Duodenal mucosa (tissue), 2 donors: ENCODE measurements around the gene PEAK1.
"Not testable (repeated sequence)": the region's sequence is repeated elsewhere in the genome, so short reads cannot be mapped to it uniquely, and the experiment has no call there.

ENCODE experiments used
- H3K27ac ChIP-seq: one replicate; pipeline ENCODE4 v1.7.0; 2013; ENCODE audit warnings: low read depth, low read length
- H3K27me3 ChIP-seq, 2 donors: one replicate each; pipeline ENCODE4 v1.7.0; 2013; ENCODE audit warnings: low read length in 2 of 2, control low read depth in 1 of 2; ENCODE audit not compliant: insufficient read depth in 2 of 2, control insufficient read depth in 1 of 2
- H3K36me3 ChIP-seq, 2 donors: one replicate each; pipeline ENCODE4 v1.7.0; 2013; ENCODE audit warnings: low read length in 2 of 2, control low read depth in 1 of 2; ENCODE audit not compliant: insufficient read depth in 2 of 2, control insufficient read depth in 1 of 2
- H3K4me1 ChIP-seq, 2 donors: one replicate each; pipeline ENCODE4 v1.7.0; 2013; ENCODE audit warnings: low read length in 2 of 2, control low read depth in 1 of 2; ENCODE audit not compliant: insufficient read depth in 2 of 2, control insufficient read depth in 1 of 2
- H3K4me3 ChIP-seq, 2 donors: one replicate each; pipeline ENCODE4 v1.7.0; 2013; ENCODE audit warnings: low read length in 2 of 2, low read depth in 1 of 2
- H3K9ac ChIP-seq, 2 donors: one replicate each; pipeline ENCODE4 v1.7.0; 2013; ENCODE audit warnings: low read length in 2 of 2, low read depth in 1 of 2
- H3K9me3 ChIP-seq, 2 donors: one replicate each; pipeline ENCODE4 v1.7.0; 2013; ENCODE audit warnings: low read length in 2 of 2, control low read depth in 1 of 2; ENCODE audit not compliant: control insufficient read depth in 1 of 2

PEAK1 gene

GRCh38 chr15:77156000-77156399, 263.9 kb downstream of the PEAK1 start:
- H3K9ac ChIP-seq, H3K4me3 ChIP-seq, H3K27me3 ChIP-seq, H3K9me3 ChIP-seq, H3K27ac ChIP-seq: not testable (repeated sequence)
- Histone ChIP-seq H3K4me1 (peaks cover 12 to 18% of the 10 kb centered on the region in 2 donors), H3K36me3 (peaks cover 7 to 17% of the 10 kb centered on the region in 2 donors)

- no peaks in the 10 kb centered on the region for H3K36me3 ChIP-seq
- H3K4me1 ChIP-seq: peaks cover 7 to 26% of the 10 kb centered on the region in 2 donors
- H3K9me3 ChIP-seq: no peaks in the 10 kb centered on the region
- no peak overlapping the region for H3K9ac ChIP-seq
- no peak overlapping the region for H3K4me3 ChIP-seq
- H3K27ac ChIP-seq: no peak overlapping the region
- no peaks in the 10 kb centered on the region for H3K27me3 ChIP-seq
Measured at GRCh38 chr15:77148191-77148590, 271.7 kb downstream of the PEAK1 start.

- Histone ChIP-seq H3K27me3 (no peaks in the 10 kb centered on the region), H3K4me1 (peaks cover 7 to 26% of the 10 kb centered on the region in 2 donors), H3K9me3 (peaks cover 2 to 3% of the 10 kb centered on the region in 2 donors), H3K27ac (no peak overlapping the region), H3K36me3 (no peaks in the 10 kb centered on the region), H3K9ac (no peak overlapping the region), H3K4me3 (no peak overlapping the region)
Measured at GRCh38 chr15:77145370-77145769, 274.5 kb downstream of the PEAK1 start.

GRCh38 chr15:77144492-77145070, 275.3 kb downstream of the PEAK1 start:
- H3K9ac ChIP-seq: no peak overlapping the region
- no peak overlapping the region for H3K27ac ChIP-seq
- no peak overlapping the region for H3K4me3 ChIP-seq
- no peaks in the 10 kb centered on the region for H3K36me3 ChIP-seq
- peaks cover 4 to 5% of the 10 kb centered on the region in 2 donors for H3K9me3 ChIP-seq
- no peaks in the 10 kb centered on the region for H3K27me3 ChIP-seq
- peaks cover 7 to 26% of the 10 kb centered on the region in 2 donors for H3K4me1 ChIP-seq

GRCh38 chr15:77144026-77144425, 275.9 kb downstream of the PEAK1 start:
- H3K27me3 ChIP-seq: no peaks in the 10 kb centered on the region
- H3K9ac ChIP-seq: no peak overlapping the region
- H3K4me3 ChIP-seq: no peak overlapping the region
- H3K9me3 ChIP-seq: peaks cover 4 to 5% of the 10 kb centered on the region in 2 donors
- H3K27ac ChIP-seq: no peak overlapping the region
- peaks cover 7 to 26% of the 10 kb centered on the region in 2 donors for H3K4me1 ChIP-seq
- peaks cover 0 to 2% of the 10 kb centered on the region in 2 donors for H3K36me3 ChIP-seq

- no peaks in the 10 kb centered on the region for H3K27me3 ChIP-seq
- peaks cover 0 to 2% of the 10 kb centered on the region in 2 donors for H3K36me3 ChIP-seq
- H3K4me3 ChIP-seq: no peak overlapping the region
- peaks cover 4 to 5% of the 10 kb centered on the region in 2 donors for H3K9me3 ChIP-seq
- H3K9ac ChIP-seq: no peak overlapping the region
- H3K4me1 ChIP-seq: peaks cover 7 to 26% of the 10 kb centered on the region in 2 donors
- no peak overlapping the region for H3K27ac ChIP-seq
Measured at GRCh38 chr15:77143616-77144015, 276.3 kb downstream of the PEAK1 start.

- no peak overlapping the region for H3K27ac ChIP-seq
- no peak overlapping the region for H3K4me3 ChIP-seq
- peaks cover 4 to 5% of the 10 kb centered on the region in 2 donors for H3K9me3 ChIP-seq
- H3K27me3 ChIP-seq: no peaks in the 10 kb centered on the region
- no peak overlapping the region for H3K9ac ChIP-seq
- H3K4me1 ChIP-seq: peaks cover 7 to 26% of the 10 kb centered on the region in 2 donors
- peaks cover 0 to 2% of the 10 kb centered on the region in 2 donors for H3K36me3 ChIP-seq
Measured at GRCh38 chr15:77143191-77143590, 276.7 kb downstream of the PEAK1 start.

GRCh38 chr15:77140220-77140619, 279.7 kb downstream of the PEAK1 start:
- Histone ChIP-seq H3K4me3 (no peak overlapping the region), H3K27ac (no peak overlapping the region), H3K9me3 (peaks cover 4 to 8% of the 10 kb centered on the region in 2 donors), H3K4me1 (peaks cover 3 to 23% of the 10 kb centered on the region in 2 donors), H3K27me3 (no peaks in the 10 kb centered on the region), H3K36me3 (peaks cover 0 to 2% of the 10 kb centered on the region in 2 donors), H3K9ac (no peak overlapping the region)

GRCh38 chr15:77139312-77139711, 280.6 kb downstream of the PEAK1 start:
- H3K27me3 ChIP-seq: no peaks in the 10 kb centered on the region
- peaks cover 2 to 15% of the 10 kb centered on the region in 2 donors for H3K4me1 ChIP-seq
- no peak overlapping the region for H3K27ac ChIP-seq
- H3K9ac ChIP-seq: no peak overlapping the region
- peaks cover 4 to 8% of the 10 kb centered on the region in 2 donors for H3K9me3 ChIP-seq
- no peak overlapping the region for H3K4me3 ChIP-seq
- peaks cover 0 to 2% of the 10 kb centered on the region in 2 donors for H3K36me3 ChIP-seq

- Histone ChIP-seq H3K9me3 (peaks cover 4 to 8% of the 10 kb centered on the region in 2 donors), H3K27ac (no peak overlapping the region), H3K9ac (no peak overlapping the region), H3K27me3 (no peaks in the 10 kb centered on the region), H3K4me1 (peaks cover 0 to 6% of the 10 kb centered on the region in 2 donors), H3K4me3 (no peak overlapping the region), H3K36me3 (peaks cover 2 to 9% of the 10 kb centered on the region in 2 donors)
Measured at GRCh38 chr15:77138167-77138522, 281.8 kb downstream of the PEAK1 start.
